OCI-LY7 (cell line): ENCODE results near the gene CATSPER4.
A peak's percentile ranks its signal among the peaks of the same experiment; 100 is the strongest.

ENCODE experiments used
- EZH2phosphoT487 ChIP-seq: fragments of 200-600 bp; sonication (generic); IDR thresholded peaks from 2 replicates; pipeline ENCODE4 v1.6.1; 2018; ENCODE audit warnings: low read depth, borderline replicate concordance, mild to moderate bottlenecking, mixed run types, antibody characterized with exemption, low read length, moderate library complexity, mixed read lengths
- TF ChIP-seq, protein P1 (sequence below): fragments of 200-600 bp; sonication (generic); conservative IDR thresholded peaks from 2 replicates; pipeline ENCODE4 v1.5.1; 2014; ENCODE audit warnings: mild to moderate bottlenecking, antibody characterized with exemption, low read length, moderate library complexity, mixed read lengths

DNA sequence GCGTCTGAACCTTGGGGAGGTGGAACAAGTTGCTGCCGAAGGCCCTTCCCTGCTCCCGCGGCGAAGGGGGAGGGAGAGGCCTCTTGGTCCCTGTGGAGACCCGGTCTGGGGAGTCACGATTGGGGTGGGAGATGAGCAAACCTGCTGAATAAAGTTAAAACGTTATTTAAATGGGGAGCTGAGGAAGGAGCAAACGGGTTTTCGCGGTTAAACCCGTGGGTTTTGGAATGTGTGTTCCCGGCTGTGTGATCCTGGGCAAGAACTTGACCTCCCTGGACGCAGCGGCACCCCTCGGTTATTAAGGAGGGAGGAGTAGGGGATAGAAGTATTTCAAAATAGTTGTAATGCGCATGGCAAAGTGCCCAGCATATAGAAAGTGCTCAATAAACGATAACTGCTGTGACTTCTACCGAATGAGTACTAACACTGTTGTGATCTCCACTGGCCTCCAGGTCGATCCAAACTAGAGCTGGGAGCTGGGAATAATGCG is 28.1 kb upstream of the CATSPER4 start:
- TF ChIP-seq, protein P1, sequence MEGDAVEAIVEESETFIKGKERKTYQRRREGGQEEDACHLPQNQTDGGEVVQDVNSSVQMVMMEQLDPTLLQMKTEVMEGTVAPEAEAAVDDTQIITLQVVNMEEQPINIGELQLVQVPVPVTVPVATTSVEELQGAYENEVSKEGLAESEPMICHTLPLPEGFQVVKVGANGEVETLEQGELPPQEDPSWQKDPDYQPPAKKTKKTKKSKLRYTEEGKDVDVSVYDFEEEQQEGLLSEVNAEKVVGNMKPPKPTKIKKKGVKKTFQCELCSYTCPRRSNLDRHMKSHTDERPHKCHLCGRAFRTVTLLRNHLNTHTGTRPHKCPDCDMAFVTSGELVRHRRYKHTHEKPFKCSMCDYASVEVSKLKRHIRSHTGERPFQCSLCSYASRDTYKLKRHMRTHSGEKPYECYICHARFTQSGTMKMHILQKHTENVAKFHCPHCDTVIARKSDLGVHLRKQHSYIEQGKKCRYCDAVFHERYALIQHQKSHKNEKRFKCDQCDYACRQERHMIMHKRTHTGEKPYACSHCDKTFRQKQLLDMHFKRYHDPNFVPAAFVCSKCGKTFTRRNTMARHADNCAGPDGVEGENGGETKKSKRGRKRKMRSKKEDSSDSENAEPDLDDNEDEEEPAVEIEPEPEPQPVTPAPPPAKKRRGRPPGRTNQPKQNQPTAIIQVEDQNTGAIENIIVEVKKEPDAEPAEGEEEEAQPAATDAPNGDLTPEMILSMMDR, result 0 out of 2 replicates have a peak, but pooled peaks have one; percentile 20
- no peak for TF ChIP-seq EZH2phosphoT487
